Activated effector memory CD4-positive, alpha-beta T cell treated with Interleukin-2 at 50 U/mL for 16 hours (primary cell): Measurements from ENCODE around the gene ORM2.
"Not testable (repeated sequence)": the region's sequence is repeated elsewhere in the genome, so short reads cannot be mapped to it uniquely, and the experiment has no call there.

Experiments
- DNase-seq: peaks from one replicate; pipeline ENCODE4 v3.0.0-alpha.2; 2020

Gene ORM2

GRCh38 chr9:114314881-114315722, 14.6 kb upstream of the ORM2 start:
- DNase-seq, result no peak

- DNase-seq, result no peak
Measured at GRCh38 chr9:114315723-114316363, 13.8 kb upstream of the ORM2 start.

- DNase-seq, result no peak
Measured at GRCh38 chr9:114316605-114317230, 13.0 kb upstream of the ORM2 start.

- DNase-seq, result no peak
Measured at GRCh38 chr9:114317665-114318357, 11.9 kb upstream of the ORM2 start.

- DNase-seq, result no peak
Measured at GRCh38 chr9:114318416-114318815, 11.3 kb upstream of the ORM2 start.

- DNase-seq, result no peak
Measured at GRCh38 chr9:114319147-114319546, 10.5 kb upstream of the ORM2 start.

- not testable (repeated sequence) for DNase-seq
Measured at GRCh38 chr9:114320710-114321109, 9.0 kb upstream of the ORM2 start.

- no peak for DNase-seq
Measured at GRCh38 chr9:114321759-114322158, 7.9 kb upstream of the ORM2 start.

GRCh38 chr9:114322160-114322818, 7.4 kb upstream of the ORM2 start:
- DNase-seq, result not testable (repeated sequence)

GRCh38 chr9:114322831-114323531, 6.7 kb upstream of the ORM2 start, which contains the start of gene ORM1:
TSS of gene ORM1 (plus strand) at chr9:114323098. CDS start at chr9:114323134, 36 bp downstream.
- DNase-seq, result not testable (repeated sequence)

- DNase-seq, result not testable (repeated sequence)
Measured at GRCh38 chr9:114323849-114324248, 5.8 kb upstream of the ORM2 start.

- no peak for DNase-seq
Measured at GRCh38 chr9:114324492-114324891, 5.2 kb upstream of the ORM2 start.

GRCh38 chr9:114324965-114325364, 4.7 kb upstream of the ORM2 start:
- DNase-seq, result not testable (repeated sequence)

GRCh38 chr9:114325684-114326254, 3.9 kb upstream of the ORM2 start:
- not testable (repeated sequence) for DNase-seq

- DNase-seq, result no peak
Measured at GRCh38 chr9:114327749-114328148, 1.9 kb upstream of the ORM2 start.

GRCh38 chr9:114328357-114328820, 1.3 kb upstream of the ORM2 start:
- not testable (repeated sequence) for DNase-seq

GRCh38 chr9:114328937-114329624, 588 bp upstream of the ORM2 start:
- not testable (repeated sequence) for DNase-seq

- DNase-seq, result no peak
Measured at GRCh38 chr9:114330636-114331035, 967 bp downstream of the ORM2 start.

- not testable (repeated sequence) for DNase-seq
Measured at GRCh38 chr9:114331229-114332195, 1.8 kb downstream of the ORM2 start.
